Panc1 (cell line): ENCODE measurements around the gene TET3. TPM values are rescaled to one million over a fixed set of nuclear protein-coding genes. Genes with fewer than 3 reads are reported as not detected.

Experiments used
- ATAC-seq: fragments of 200-7000 bp; cut with Tn5 transposase; 2 replicates; pipeline ENCODE4 v1.9.1; 2020; ENCODE audit warnings: mild to moderate bottlenecking, moderate library complexity
- BruUV-seq: library from RNA; stranded (reverse); fragments of 400-500 nt; replicated peaks from 2 replicates; lab custom pipeline; 2021; lab: Mats Ljungman, UMichigan
- CTCF ChIA-PET: fragments of 300-600 bp; sonication (Branson Sonifier 250); formaldehyde crosslinking; loops from one replicate; lab custom pipeline; 2022; ENCODE audit warnings: antibody characterized with exemption; lab: Charles Lee
- POLR2A ChIA-PET: fragments of 300-600 bp; sonication (Branson Sonifier 250); formaldehyde crosslinking; loops from one replicate; lab custom pipeline; 2022; ENCODE audit warnings: antibody characterized with exemption; lab: Charles Lee
- DNase-seq: peaks from one replicate; pipeline ENCODE4 v3.0.0-alpha.2; 2010; ENCODE audit warnings: low read depth, low spot score
- H3K27ac ChIP-seq: 2 replicates; pipeline ENCODE4 v1.5.1; 2011; ENCODE audit warnings: mild to moderate bottlenecking, low read length, inconsistent platforms
- H3K27me3 ChIP-seq: fragments of 200-500 bp; sonication (Bioruptor generic); 2 replicates; pipeline ENCODE4 v1.6.0; 2014; ENCODE audit warnings: low read length, inconsistent platforms; ENCODE audit not compliant: control insufficient read depth, insufficient read depth
- H3K36me3 ChIP-seq: fragments of 200-500 bp; sonication (Bioruptor generic); 2 replicates; pipeline ENCODE4 v1.5.1; 2014; ENCODE audit warnings: inconsistent platforms, mild to moderate bottlenecking, low read length, moderate library complexity; ENCODE audit not compliant: control insufficient read depth, insufficient read depth
- H3K4me1 ChIP-seq: 2 replicates; pipeline ENCODE4 v1.5.1; 2011; ENCODE audit warnings: inconsistent platforms, mild to moderate bottlenecking, low read length, moderate library complexity; ENCODE audit not compliant: control insufficient read depth, insufficient read depth
- H3K4me3 ChIP-seq, 2 experiments: 2 replicates each; pipeline ENCODE4 v1.5.1; 2011 to 2012; ENCODE audit warnings: low read depth in 2 of 2, low read length in 2 of 2, mild to moderate bottlenecking in 2 of 2, inconsistent platforms in 1 of 2, moderate library complexity in 1 of 2
- H3K9me3 ChIP-seq: fragments of 200-500 bp; sonication (Bioruptor generic); 2 replicates; pipeline ENCODE4 v1.5.1; 2014; ENCODE audit warnings: low read depth, mild to moderate bottlenecking, inconsistent platforms, low read length, moderate library complexity; ENCODE audit not compliant: control insufficient read depth, insufficient read depth
- POLR2AphosphoS5 ChIP-seq: IDR thresholded peaks from 2 replicates; pipeline ENCODE4 v1.6.1; 2012; ENCODE audit warnings: mild to moderate bottlenecking, low read depth, low read length, moderate library complexity
- SIN3A ChIP-seq: IDR thresholded peaks from 2 replicates; pipeline ENCODE4 v1.6.1; 2012; ENCODE audit warnings: low read depth, mild to moderate bottlenecking, low read length, moderate library complexity, borderline replicate concordance; ENCODE audit not compliant: insufficient read depth
- TCF7L2 ChIP-seq: IDR thresholded peaks from 2 replicates; pipeline ENCODE4 v1.6.1; 2011; ENCODE audit warnings: mild to moderate bottlenecking, low read depth, low read length, inconsistent platforms
- in situ Hi-C: cut with HindIII; loops from 2 replicates; pipeline ENCODE4 v1.10.0; 2016; ENCODE audit warnings: low sequenced_read_pairs, low pct_unique_long_range_greater_than_20kb
- intact Hi-C: fragments of 100-400 bp; cut with micrococcal nuclease; formaldehyde crosslinking; loops from one replicate; pipeline ENCODE4 v1.10.0; 2022; ENCODE audit not compliant: unreplicated experiment
- total RNA-seq: library from RNA; stranded (reverse); gene quantifications from one replicate; pipeline ENCODE4 v1.2.1, GENCODE V29; 2021; ENCODE audit not compliant: unreplicated experiment
- TF ChIP-seq, protein P1 (sequence below): fragments of 450-650 bp; IDR thresholded peaks from 2 replicates; pipeline ENCODE4 v1.5.1; 2017; ENCODE audit warnings: mild to moderate bottlenecking
- TF ChIP-seq, protein P2 (sequence below), 2 experiments: IDR thresholded peaks; 2 replicates each; pipeline ENCODE4 v1.6.1; 2011 to 2012; ENCODE audit warnings: low read depth in 2 of 2, control low read depth in 1 of 2, low read length in 1 of 2, mild to moderate bottlenecking in 1 of 2, moderate library complexity in 1 of 2; ENCODE audit not compliant: insufficient read depth in 1 of 2

Gene TET3
- total RNA-seq, 1 experiment from 2014 or later: 13.1 TPM

DNA sequence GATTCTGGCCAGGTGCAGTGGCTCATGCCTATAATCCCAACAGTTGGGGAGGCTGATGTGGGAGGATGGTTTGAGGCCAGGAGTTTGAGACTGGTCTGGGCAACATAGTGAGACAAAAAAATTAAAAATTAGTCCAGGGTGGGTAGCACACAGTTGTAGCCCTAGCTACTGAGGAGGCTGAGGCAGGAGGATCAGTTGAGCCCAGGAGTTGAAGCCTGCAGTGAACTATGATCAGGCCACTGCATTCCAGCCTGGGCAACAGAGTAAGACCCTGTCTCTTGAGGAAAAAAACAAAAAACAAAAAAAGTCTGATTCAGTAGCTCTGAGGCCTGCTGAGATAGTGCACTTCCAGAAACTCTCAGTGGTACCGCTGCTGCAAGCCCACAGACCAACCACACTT lies 7.9 kb upstream of the TET3 start:
- Histone ChIP-seq H3K36me3 (no peaks in the 10 kb centered on the region; the same call in 1 of the 2 replicates), H3K4me1 (peaks cover 9% of the 10 kb centered on the region), H3K27ac (no peak overlapping the region), H3K9me3 (no peaks in the 10 kb centered on the region), H3K4me3 (no peak overlapping the region), H3K27me3 (no peaks in the 10 kb centered on the region)
- no peak for ATAC-seq
- no TSS peak for BruUV-seq
- intact Hi-C loops (no loop called here), in situ Hi-C loops (no loop called here)
- ChIA-PET POLR2A (no interaction called here), CTCF (no interaction called here)
- DNase-seq: no peak
- TF ChIP-seq POLR2AphosphoS5 (no peak), SIN3A (no peak), TCF7L2 (no peak)
- TF ChIP-seq, protein P1, sequence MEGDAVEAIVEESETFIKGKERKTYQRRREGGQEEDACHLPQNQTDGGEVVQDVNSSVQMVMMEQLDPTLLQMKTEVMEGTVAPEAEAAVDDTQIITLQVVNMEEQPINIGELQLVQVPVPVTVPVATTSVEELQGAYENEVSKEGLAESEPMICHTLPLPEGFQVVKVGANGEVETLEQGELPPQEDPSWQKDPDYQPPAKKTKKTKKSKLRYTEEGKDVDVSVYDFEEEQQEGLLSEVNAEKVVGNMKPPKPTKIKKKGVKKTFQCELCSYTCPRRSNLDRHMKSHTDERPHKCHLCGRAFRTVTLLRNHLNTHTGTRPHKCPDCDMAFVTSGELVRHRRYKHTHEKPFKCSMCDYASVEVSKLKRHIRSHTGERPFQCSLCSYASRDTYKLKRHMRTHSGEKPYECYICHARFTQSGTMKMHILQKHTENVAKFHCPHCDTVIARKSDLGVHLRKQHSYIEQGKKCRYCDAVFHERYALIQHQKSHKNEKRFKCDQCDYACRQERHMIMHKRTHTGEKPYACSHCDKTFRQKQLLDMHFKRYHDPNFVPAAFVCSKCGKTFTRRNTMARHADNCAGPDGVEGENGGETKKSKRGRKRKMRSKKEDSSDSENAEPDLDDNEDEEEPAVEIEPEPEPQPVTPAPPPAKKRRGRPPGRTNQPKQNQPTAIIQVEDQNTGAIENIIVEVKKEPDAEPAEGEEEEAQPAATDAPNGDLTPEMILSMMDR: no peak
- TF ChIP-seq, protein P2, sequence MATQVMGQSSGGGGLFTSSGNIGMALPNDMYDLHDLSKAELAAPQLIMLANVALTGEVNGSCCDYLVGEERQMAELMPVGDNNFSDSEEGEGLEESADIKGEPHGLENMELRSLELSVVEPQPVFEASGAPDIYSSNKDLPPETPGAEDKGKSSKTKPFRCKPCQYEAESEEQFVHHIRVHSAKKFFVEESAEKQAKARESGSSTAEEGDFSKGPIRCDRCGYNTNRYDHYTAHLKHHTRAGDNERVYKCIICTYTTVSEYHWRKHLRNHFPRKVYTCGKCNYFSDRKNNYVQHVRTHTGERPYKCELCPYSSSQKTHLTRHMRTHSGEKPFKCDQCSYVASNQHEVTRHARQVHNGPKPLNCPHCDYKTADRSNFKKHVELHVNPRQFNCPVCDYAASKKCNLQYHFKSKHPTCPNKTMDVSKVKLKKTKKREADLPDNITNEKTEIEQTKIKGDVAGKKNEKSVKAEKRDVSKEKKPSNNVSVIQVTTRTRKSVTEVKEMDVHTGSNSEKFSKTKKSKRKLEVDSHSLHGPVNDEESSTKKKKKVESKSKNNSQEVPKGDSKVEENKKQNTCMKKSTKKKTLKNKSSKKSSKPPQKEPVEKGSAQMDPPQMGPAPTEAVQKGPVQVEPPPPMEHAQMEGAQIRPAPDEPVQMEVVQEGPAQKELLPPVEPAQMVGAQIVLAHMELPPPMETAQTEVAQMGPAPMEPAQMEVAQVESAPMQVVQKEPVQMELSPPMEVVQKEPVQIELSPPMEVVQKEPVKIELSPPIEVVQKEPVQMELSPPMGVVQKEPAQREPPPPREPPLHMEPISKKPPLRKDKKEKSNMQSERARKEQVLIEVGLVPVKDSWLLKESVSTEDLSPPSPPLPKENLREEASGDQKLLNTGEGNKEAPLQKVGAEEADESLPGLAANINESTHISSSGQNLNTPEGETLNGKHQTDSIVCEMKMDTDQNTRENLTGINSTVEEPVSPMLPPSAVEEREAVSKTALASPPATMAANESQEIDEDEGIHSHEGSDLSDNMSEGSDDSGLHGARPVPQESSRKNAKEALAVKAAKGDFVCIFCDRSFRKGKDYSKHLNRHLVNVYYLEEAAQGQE (IDR thresholded peaks at IDR 0.05; ENCODE audit: insufficient read depth in 1 of 2, low read depth in 2 of 2, low read length in 1 of 2): no peak

DNA sequence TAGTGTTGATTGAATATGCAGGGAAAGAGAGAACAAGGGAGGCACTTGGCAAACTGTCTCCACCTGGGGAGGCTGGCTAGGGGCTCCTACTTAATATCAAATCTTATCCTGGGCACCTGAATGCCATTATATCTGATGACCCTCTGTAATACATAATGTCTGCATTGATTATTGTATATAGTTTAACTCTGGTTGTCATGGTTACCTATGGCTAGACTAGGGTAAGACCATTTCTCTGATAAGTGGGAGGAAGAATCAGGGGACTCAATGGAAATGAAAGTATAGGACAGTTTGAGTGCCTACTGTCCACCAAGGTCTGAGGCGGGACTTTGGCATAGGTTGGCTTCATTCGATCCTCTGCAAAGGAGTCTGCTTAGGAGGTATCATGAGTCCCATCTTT lies 7.2 kb upstream of the TET3 start:
- no peaks in the 10 kb centered on the region for H3K27me3 ChIP-seq
- BruUV-seq: no TSS peak
- H3K4me1 ChIP-seq: peaks cover 16% of the 10 kb centered on the region
- CTCF ChIA-PET: no interaction called here
- TF ChIP-seq, protein P1: no peak
- no peak for TF ChIP-seq TCF7L2
- no peak for TF ChIP-seq POLR2AphosphoS5
- no peak for TF ChIP-seq SIN3A
- TF ChIP-seq, protein P2 (IDR thresholded peaks at IDR 0.05; ENCODE audit: insufficient read depth in 1 of 2, low read depth in 2 of 2, low read length in 1 of 2): no peak
- no peak overlapping the region for H3K4me3 ChIP-seq
- in situ Hi-C loops (no loop called here), intact Hi-C loops (no loop called here)
- no peak for ATAC-seq
- H3K9me3 ChIP-seq: no peaks in the 10 kb centered on the region
- H3K36me3 ChIP-seq: no peaks in the 10 kb centered on the region; the same call in 1 of the 2 replicates
- no peak for DNase-seq
- no peak overlapping the region for H3K27ac ChIP-seq
- POLR2A ChIA-PET: no interaction called here
